Neuron (in vitro differentiated cells): ENCODE measurements around the gene MTHFR.

Source experiments
- H2AFZ ChIP-seq: one replicate; pipeline ENCODE4 v1.6.1; 2013; ENCODE audit warnings: low read depth, mild to moderate bottlenecking, inconsistent platforms, low read length, moderate library complexity
- H3K27me3 ChIP-seq: one replicate; pipeline ENCODE4 v1.6.1; 2013; ENCODE audit warnings: low read length; ENCODE audit not compliant: insufficient read depth
- H3K36me3 ChIP-seq: one replicate; pipeline ENCODE4 v1.6.1; 2013; ENCODE audit warnings: low read length; ENCODE audit not compliant: insufficient read depth
- H3K4me1 ChIP-seq: one replicate; pipeline ENCODE4 v1.6.1; 2013; ENCODE audit warnings: low read length; ENCODE audit not compliant: insufficient read depth
- H3K4me3 ChIP-seq: 2 replicates; pipeline ENCODE4 v1.5.1; 2013; ENCODE audit warnings: mild to moderate bottlenecking, low read length, moderate library complexity
- H3K9me3 ChIP-seq: one replicate; pipeline ENCODE4 v1.6.1; 2013; ENCODE audit warnings: low read length

MTHFR gene

GRCh38 chr1:11778336-11778735 lies 27.4 kb downstream of the MTHFR start:
- H2AFZ ChIP-seq, result no peak overlapping the region
- no peak overlapping the region for H3K4me3 ChIP-seq
- H3K27me3 ChIP-seq, result peaks cover 16% of the 10 kb centered on the region
- no peaks in the 10 kb centered on the region for H3K9me3 ChIP-seq
- H3K4me1 ChIP-seq, result no peaks in the 10 kb centered on the region
- no peaks in the 10 kb centered on the region for H3K36me3 ChIP-seq

- Histone ChIP-seq H3K9me3 (no peaks in the 10 kb centered on the region), H3K27me3 (peaks cover 16% of the 10 kb centered on the region), H2AFZ (no peak overlapping the region), H3K4me3 (no peak overlapping the region), H3K36me3 (no peaks in the 10 kb centered on the region), H3K4me1 (no peaks in the 10 kb centered on the region)
Observed at GRCh38 chr1:11777658-11778322, 28.0 kb downstream of the MTHFR start.

GRCh38 chr1:11774753-11775152 lies 31.0 kb downstream of the MTHFR start:
- Histone ChIP-seq H3K36me3 (no peaks in the 10 kb centered on the region), H3K9me3 (no peaks in the 10 kb centered on the region), H2AFZ (no peak overlapping the region), H3K27me3 (peaks cover 16% of the 10 kb centered on the region), H3K4me1 (no peaks in the 10 kb centered on the region), H3K4me3 (no peak overlapping the region)

GRCh38 chr1:11772458-11772857 lies 33.3 kb downstream of the MTHFR start:
- no peaks in the 10 kb centered on the region for H3K4me1 ChIP-seq
- peaks cover 16% of the 10 kb centered on the region for H3K27me3 ChIP-seq
- no peaks in the 10 kb centered on the region for H3K36me3 ChIP-seq
- H2AFZ ChIP-seq, result no peak overlapping the region
- no peaks in the 10 kb centered on the region for H3K9me3 ChIP-seq
- H3K4me3 ChIP-seq, result no peak overlapping the region

- H3K4me1 ChIP-seq, result no peaks in the 10 kb centered on the region
- H3K9me3 ChIP-seq, result no peaks in the 10 kb centered on the region
- no peaks in the 10 kb centered on the region for H3K36me3 ChIP-seq
- H2AFZ ChIP-seq, result no peak overlapping the region
- H3K4me3 ChIP-seq, result no peak overlapping the region
- peaks cover 16% of the 10 kb centered on the region for H3K27me3 ChIP-seq
Observed at GRCh38 chr1:11771481-11772043, 34.2 kb downstream of the MTHFR start.

GRCh38 chr1:11770011-11770410 lies 35.8 kb downstream of the MTHFR start:
- H3K27me3 ChIP-seq, result peaks cover 10% of the 10 kb centered on the region
- H3K9me3 ChIP-seq, result no peaks in the 10 kb centered on the region
- no peak overlapping the region for H3K4me3 ChIP-seq
- H3K4me1 ChIP-seq, result no peaks in the 10 kb centered on the region
- no peak overlapping the region for H2AFZ ChIP-seq
- H3K36me3 ChIP-seq, result no peaks in the 10 kb centered on the region

GRCh38 chr1:11769274-11769673 lies 36.5 kb downstream of the MTHFR start:
- Histone ChIP-seq H3K9me3 (no peaks in the 10 kb centered on the region), H3K36me3 (no peaks in the 10 kb centered on the region)

GRCh38 chr1:11768821-11769220 lies 36.9 kb downstream of the MTHFR start:
- no peaks in the 10 kb centered on the region for H3K4me1 ChIP-seq
- H3K9me3 ChIP-seq, result no peaks in the 10 kb centered on the region
- peaks cover 5% of the 10 kb centered on the region for H3K27me3 ChIP-seq

More at GRCh38 chr1:11769274-11769673, 36.5 kb downstream of the MTHFR start:
- Histone ChIP-seq H3K4me1 (no peaks in the 10 kb centered on the region), H2AFZ (no peak overlapping the region), H3K4me3 (no peak overlapping the region), H3K27me3 (peaks cover 5% of the 10 kb centered on the region)

GRCh38 chr1:11767922-11768704 lies 37.7 kb downstream of the MTHFR start:
- no peak overlapping the region for H3K4me3 ChIP-seq
- no peaks in the 10 kb centered on the region for H3K9me3 ChIP-seq
- H3K36me3 ChIP-seq, result no peaks in the 10 kb centered on the region
- H3K27me3 ChIP-seq, result peaks cover 8% of the 10 kb centered on the region
- H3K4me1 ChIP-seq, result no peaks in the 10 kb centered on the region
- no peak overlapping the region for H2AFZ ChIP-seq

More at GRCh38 chr1:11768821-11769220, 36.9 kb downstream of the MTHFR start:
- Histone ChIP-seq H2AFZ (no peak overlapping the region), H3K4me3 (no peak overlapping the region), H3K36me3 (no peaks in the 10 kb centered on the region)

GRCh38 chr1:11766429-11766776 lies 39.4 kb downstream of the MTHFR start:
- Histone ChIP-seq H3K4me3 (no peak overlapping the region), H2AFZ (no peak overlapping the region), H3K27me3 (peaks cover 24% of the 10 kb centered on the region), H3K36me3 (no peaks in the 10 kb centered on the region), H3K4me1 (no peaks in the 10 kb centered on the region), H3K9me3 (no peaks in the 10 kb centered on the region)

GRCh38 chr1:11765661-11766428 lies 39.9 kb downstream of the MTHFR start:
- no peaks in the 10 kb centered on the region for H3K36me3 ChIP-seq
- H3K4me1 ChIP-seq, result no peaks in the 10 kb centered on the region
- H3K9me3 ChIP-seq, result no peaks in the 10 kb centered on the region
- H2AFZ ChIP-seq, result no peak overlapping the region
- no peak overlapping the region for H3K4me3 ChIP-seq
- H3K27me3 ChIP-seq, result peaks cover 29% of the 10 kb centered on the region

GRCh38 chr1:11764519-11764918 lies 41.2 kb downstream of the MTHFR start:
- no peak overlapping the region for H3K4me3 ChIP-seq
- H3K27me3 ChIP-seq, result peaks cover 32% of the 10 kb centered on the region
- H3K9me3 ChIP-seq, result no peaks in the 10 kb centered on the region
- H3K4me1 ChIP-seq, result no peaks in the 10 kb centered on the region
- no peak overlapping the region for H2AFZ ChIP-seq
- H3K36me3 ChIP-seq, result no peaks in the 10 kb centered on the region

GRCh38 chr1:11764115-11764514 lies 41.6 kb downstream of the MTHFR start:
- Histone ChIP-seq H3K27me3 (peaks cover 32% of the 10 kb centered on the region), H3K4me1 (no peaks in the 10 kb centered on the region)

More at GRCh38 chr1:11764115-11764514, 41.6 kb downstream of the MTHFR start:
- H3K36me3 ChIP-seq, result no peaks in the 10 kb centered on the region
- no peaks in the 10 kb centered on the region for H3K9me3 ChIP-seq
- no peak overlapping the region for H2AFZ ChIP-seq
- H3K4me3 ChIP-seq, result no peak overlapping the region
